Stomach (tissue), 4 donors: ENCODE results near the gene PDE9A.

Source experiments
- EP300 ChIP-seq: sonication (generic); formaldehyde crosslinking; IDR thresholded peaks from one replicate; pipeline ENCODE4 v1.6.1; 2017; ENCODE audit warnings: antibody characterized with exemption
- POLR2AphosphoS5 ChIP-seq, 3 donors: sonication (generic); formaldehyde crosslinking; IDR thresholded peaks; one replicate each; pipeline ENCODE4 v1.6.1; 2016; ENCODE audit warnings: antibody characterized with exemption in 3 of 3
- TF ChIP-seq, protein P1 (sequence below), 7 experiments: fragments of 450-650 bp in 4 of 7; fragments of 200-600 bp in 3 of 7; sonication (generic) in 3 of 7; IDR thresholded peaks; one replicate each; pipeline ENCODE4 v1.5.1; 2016 to 2019; ENCODE audit warnings: antibody characterized with exemption in 7 of 7, control low read depth in 2 of 7, mild to moderate bottlenecking in 1 of 7

DNA sequence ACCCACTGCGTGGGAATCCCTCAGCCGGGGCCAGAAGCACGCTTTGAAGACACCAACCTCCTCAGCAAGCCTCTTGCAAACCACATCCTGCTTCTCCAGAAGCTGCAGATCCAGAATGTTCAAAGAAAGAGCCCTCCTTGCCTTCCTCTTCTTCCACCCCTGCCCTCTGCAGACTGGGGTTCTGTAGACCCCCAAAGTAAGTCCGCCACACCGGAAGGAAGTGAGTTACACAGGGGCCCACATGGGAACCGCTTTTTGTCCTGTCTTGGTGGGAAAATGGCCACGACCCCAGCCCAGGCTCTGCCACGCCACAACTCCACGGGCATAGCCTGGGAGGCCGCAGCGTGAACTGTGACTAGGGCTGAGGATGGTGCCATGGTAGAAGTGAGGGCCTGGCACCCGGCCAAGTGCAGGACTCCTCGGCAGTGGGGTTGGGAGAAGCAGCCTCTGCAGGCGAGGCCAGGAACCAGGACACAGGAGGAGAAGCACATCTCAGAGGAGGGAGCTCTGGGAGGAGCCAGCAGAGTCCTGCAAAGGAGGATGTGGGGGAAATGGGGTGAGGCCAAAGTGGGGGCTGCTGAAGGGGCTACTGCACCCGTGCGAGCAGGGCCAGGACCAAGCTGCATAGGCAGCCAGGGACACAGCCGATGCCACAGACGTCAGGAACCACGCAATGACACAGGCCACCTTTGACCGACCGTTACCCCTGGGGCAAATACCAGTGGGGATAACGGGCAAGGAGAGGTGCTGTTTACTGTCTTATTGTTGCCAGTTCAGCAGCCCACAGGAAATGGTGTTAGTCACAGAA is 30.9 kb downstream of the PDE9A start:
- TF ChIP-seq, protein P1, sequence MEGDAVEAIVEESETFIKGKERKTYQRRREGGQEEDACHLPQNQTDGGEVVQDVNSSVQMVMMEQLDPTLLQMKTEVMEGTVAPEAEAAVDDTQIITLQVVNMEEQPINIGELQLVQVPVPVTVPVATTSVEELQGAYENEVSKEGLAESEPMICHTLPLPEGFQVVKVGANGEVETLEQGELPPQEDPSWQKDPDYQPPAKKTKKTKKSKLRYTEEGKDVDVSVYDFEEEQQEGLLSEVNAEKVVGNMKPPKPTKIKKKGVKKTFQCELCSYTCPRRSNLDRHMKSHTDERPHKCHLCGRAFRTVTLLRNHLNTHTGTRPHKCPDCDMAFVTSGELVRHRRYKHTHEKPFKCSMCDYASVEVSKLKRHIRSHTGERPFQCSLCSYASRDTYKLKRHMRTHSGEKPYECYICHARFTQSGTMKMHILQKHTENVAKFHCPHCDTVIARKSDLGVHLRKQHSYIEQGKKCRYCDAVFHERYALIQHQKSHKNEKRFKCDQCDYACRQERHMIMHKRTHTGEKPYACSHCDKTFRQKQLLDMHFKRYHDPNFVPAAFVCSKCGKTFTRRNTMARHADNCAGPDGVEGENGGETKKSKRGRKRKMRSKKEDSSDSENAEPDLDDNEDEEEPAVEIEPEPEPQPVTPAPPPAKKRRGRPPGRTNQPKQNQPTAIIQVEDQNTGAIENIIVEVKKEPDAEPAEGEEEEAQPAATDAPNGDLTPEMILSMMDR (IDR thresholded peaks at IDR 0.05) = no peak
- TF ChIP-seq EP300 (no peak), POLR2AphosphoS5 (IDR thresholded peaks at IDR 0.05) (no peak)
